ENCODE results near the gene GPR152.
"Not testable (repeated sequence)": the region's sequence is repeated elsewhere in the genome, so short reads cannot be mapped to it uniquely, and the experiment has no call there.

Gene GPR152

GRCh38 chr11:67439321-67440228, 13.0 kb downstream of the GPR152 start:
- DNase-seq, result peak; percentile 59

DNA sequence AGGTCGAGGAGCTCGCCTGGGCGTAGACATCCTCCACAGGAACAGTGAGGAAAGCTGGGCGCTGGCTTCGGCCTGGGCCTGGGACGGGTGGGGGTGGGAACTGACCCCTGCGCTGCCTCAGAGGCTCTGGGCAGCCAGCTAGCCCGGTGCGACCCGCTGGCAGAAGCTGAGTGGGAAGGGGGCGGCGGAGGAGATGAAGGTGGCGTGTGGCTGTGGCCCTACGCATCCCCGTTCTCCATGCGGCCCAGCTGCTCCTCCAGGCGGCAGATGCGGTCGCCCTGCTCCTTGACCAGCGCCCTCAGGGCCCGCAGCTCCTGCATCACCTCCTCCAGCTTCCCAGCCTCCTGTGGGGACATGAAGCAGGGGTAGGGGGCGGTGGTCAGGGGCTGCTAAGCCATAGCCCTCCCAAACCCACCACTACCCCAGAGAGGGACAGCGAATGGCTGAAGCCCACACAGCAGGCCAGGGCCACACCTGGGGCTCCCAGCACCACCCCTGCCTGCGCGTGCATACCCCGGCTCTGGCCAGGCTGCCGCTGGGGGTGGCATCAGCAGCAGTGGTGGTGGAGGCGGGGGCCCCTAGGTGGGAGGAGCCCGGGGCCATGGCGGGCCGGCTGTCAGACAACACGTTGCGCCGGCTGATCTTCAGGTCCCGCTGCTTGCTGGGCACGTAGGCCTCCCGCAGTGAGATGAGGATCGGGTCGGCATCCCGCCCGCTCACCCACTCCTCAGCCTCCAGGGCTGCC, 14.2 kb downstream of the GPR152 start:
- DNase-seq, result no peak

DNA sequence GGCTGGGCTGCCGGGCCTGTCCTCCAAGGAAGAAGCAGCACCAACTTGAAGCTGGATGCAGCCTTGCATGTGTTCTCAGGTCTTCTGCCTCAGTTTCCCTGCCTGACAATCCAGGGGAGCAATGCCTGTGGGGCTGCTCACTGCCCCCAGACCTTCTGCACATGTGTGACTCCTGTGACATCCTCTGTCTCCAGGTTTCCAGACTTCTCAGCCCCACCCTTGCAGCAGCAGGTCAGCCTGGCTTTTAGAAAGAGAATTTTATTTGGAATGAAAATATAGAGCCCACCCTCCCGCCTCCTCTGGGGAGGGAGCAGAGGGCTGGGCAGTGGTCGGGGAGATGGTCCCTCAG, 14.7 kb downstream of the GPR152 start:
- no peak for DNase-seq

DNA sequence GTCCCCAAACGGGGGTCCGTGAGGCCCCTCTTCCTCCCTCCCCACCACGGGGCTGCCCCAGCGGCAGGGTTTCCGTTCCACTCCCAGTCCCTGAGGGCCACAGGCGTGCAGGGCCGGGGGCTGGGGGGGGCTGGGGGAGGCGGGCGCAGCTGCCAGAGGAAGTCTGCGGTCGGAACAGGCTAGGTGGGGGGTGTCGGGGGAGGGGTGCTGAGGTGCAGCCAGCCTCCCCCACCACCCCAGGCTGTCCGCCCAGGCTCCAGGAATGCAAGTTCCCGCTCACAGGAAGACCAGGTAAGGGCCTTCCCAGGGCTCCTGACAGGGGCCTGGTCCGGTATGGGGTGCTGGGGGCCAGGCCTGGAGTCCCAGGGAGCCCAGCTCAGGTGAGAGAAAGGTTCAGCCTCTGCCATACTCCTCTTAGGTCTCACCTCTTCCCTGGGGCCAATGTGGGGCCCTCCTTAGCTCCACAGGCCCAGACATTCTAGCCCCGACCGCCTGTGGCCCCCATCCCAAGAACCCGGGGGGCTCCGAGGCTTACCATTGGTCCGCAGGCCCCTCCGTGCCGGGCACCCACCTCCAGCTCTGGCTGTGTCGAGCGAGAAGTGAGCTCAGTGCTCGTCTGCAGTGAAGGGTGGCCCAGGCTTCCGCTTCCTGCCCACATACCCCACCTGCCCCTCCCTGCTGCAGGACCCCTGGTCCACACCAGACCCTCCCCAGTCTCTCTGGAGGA, 15.3 kb downstream of the GPR152 start, which contains the start of gene PTPRCAP:
TSS of gene PTPRCAP (minus strand) at position 601 of the 727 bp plus-strand sequence. CDS start at position 538, 63 bp downstream.
- DNase-seq, result no peak

DNA sequence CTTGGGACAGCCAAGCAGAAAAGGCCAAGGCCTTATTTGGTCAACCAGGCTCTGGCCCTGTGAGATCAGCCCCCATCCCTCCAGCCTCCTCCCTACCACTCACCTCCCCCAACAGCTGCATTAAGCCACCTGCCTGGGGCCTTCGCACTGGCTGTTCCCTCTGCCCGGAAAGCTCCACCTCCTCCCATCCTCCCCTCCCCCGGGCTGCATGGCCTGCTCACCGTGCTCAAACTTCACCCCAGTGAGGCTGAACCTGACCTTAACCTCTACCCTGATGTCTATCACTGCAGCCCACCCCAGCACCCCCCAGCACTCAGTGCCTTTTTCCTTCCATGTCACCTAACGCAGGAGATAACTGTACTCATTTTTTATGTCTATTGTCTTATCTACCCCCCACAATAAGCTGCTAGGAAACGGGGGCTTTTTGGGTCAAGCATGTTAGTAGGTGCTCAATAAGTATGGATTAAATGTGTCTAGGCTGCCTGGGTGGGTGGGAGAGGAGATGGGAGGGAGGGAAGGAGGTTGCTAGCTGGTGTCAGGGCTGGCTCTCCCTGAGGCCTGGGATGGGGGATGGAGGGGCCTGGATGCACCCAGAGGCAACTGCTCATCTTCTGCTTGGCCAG, 16.0 kb downstream of the GPR152 start:
- DNase-seq, result no peak

- DNase-seq, result no peak
Measured at GRCh38 chr11:67435727-67436458, 16.6 kb downstream of the GPR152 start.

DNA sequence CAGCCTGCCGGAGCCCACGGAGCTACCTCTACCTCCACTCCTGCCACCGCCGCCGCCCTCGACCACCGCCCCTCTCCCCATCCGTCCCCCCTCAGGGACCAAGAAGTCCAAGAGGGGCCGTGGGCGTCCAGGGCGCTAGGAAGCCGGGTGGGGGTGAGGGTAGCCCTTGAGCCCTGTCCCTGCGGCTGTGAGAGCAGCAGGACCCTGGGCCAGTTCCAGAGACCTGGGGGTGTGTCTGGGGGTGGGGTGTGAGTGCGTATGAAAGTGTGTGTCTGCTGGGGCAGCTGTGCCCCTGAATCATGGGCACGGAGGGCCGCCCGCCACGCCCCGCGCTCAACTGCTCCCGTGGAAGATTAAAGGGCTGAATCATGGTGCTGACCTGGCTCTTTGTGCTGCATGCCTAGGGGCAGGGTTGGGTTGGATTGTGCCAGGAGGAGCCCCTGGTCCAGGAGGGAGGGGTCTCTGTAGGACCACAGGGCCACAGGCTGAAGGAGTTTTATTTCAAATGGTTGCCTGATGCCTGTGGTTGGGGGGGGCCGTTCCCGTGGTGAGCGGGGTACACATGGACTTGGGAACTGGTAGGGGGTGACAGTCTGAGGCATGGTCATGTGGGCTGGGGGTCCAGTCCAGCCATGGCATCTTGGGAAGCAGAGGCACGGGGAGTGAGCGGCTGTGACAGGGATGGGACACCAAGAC, 17.4 kb downstream of the GPR152 start:
- DNase-seq, result no peak

DNA sequence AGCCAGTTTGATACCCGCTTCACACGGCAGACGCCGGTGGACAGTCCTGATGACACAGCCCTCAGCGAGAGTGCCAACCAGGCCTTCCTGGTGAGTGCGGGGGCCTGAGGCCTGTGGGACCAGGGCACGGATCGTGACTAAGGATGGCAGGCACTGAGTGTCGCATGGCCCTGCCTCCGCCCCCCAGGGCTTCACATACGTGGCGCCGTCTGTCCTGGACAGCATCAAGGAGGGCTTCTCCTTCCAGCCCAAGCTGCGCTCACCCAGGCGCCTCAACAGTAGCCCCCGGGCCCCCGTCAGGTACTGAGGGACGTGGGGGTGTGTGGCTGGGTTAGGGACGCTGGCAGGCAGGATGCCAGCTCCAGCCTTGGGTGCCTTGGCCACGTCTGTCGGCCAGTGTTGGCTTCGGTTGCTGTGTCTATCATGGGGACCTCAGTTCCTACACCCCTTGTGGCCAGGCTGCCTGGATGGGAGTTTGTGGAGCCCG, 18.1 kb downstream of the GPR152 start:
- no peak for DNase-seq

- DNase-seq, result no peak
Measured at GRCh38 chr11:67433536-67434394, 18.8 kb downstream of the GPR152 start.

DNA sequence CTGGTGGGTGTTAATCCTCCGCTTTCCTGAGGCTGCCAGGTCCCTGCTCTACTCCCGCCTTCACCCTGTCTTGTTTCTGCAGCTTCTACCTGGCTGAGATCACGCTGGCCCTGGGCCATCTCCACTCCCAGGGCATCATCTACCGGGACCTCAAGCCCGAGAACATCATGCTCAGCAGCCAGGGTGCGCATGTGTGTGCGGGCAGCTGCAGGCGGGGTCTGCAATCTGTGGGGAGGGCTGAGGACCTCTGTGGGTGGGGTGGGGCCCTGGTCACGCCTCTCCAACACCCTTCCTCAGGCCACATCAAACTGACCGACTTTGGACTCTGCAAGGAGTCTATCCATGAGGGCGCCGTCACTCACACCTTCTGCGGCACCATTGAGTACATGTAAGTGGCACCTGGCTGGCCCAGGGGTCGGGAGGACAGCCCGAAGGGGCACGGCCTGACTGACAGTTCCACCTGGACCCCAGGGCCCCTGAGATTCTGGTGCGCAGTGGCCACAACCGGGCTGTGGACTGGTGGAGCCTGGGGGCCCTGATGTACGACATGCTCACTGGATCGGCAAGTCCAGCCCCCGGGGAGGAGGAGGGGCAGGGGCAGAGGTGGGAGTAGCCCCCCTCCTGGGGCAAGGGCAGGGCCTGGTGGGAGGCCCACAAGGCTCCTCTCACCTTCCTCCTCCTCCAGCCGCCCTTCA, 19.7 kb downstream of the GPR152 start:
- DNase-seq, result no peak

DNA sequence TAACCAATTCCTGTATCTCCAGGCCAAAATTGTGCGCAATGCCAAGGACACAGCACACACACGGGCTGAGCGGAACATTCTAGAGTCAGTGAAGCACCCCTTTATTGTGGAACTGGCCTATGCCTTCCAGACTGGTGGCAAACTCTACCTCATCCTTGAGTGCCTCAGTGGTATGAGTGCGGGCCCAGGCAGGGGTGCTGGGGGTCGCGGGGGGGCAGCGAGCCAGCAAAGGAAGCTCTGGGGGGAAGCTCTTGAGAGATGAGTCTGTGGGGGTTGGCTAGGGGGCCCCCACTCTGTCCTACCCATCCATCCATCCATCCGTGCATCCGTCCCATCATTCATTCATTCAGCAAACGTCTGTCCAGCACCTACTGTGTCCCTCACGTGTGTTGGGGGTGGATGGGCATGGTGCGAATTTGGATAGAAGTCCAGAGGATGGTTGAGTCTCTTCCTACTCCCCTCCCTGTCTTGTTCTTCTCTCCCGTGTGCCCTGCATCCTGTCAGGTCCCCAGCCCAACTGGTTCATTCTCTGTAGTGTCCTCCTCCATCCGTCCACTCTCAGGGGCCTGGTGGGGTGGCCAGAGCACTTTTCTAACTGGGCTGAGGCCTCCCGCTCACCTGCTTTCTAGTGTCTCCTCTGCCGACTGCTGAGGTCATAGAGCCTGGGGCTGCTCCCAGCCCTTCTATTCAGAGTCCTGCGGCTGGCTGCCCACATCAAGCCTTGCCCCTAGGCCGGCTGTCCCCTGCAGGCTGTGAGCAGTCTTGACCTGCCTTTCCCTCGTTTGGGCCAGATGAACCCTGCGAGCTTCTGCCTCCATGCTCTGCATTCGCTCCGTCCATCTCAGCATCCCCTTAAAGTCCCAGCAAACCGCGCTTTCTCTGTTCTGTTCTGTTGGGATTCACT, 20.9 kb downstream of the GPR152 start:
- DNase-seq, result no peak

- DNase-seq, result no peak
Measured at GRCh38 chr11:67429722-67430121, 22.8 kb downstream of the GPR152 start.

GRCh38 chr11:67429038-67429668, 23.4 kb downstream of the GPR152 start:
- no peak for DNase-seq

DNA sequence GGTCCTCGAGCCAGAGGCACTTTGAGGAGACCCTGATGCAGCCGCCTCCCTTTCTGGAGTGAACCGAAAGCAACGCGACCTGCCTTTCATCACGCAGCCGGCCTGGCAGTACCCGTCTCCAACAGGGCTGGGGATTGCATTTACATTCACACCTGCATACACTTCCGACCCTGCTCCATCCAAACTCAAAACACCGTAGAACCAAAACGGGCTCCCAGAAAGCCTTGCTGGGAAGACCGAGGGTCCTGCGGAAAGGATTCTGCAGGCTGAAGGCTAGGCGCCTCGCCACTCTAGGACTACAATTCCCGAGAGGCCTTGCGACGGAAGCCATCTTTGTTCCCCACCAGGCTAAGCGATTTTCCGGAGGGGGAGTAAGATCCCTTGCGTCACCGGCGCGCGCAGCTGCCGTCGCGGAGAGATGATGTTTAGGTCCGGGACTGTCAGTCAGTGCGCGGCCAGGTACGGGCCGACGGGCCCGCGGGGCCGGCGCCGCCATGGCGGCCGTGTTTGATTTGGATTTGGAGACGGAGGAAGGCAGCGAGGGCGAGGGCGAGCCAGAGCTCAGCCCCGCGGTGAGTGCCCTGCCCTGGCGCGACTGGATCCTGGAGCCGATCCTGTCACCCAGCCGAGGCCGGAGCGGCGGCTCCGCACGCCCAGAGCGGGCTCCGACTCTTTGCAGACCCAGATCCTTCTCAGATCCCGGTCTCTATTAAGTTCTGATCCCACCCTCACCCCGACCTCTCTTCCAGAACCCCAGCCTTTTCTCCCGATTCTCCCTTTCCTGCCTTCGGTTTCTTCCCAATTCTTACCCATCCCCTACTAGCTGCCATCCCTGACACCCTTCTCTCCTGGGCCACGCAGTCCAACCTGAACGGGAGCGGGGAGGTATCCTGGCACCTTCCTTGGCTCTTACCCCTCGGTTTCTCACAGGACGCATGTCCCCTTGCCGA, 24.2 kb downstream of the GPR152 start, which contains the start of gene RPS6KB2:
TSS of gene RPS6KB2 (plus strand) at position 443 of the 950 bp plus-strand sequence. CDS start at position 495, 52 bp downstream.
- peak; percentile 99 for DNase-seq

DNA sequence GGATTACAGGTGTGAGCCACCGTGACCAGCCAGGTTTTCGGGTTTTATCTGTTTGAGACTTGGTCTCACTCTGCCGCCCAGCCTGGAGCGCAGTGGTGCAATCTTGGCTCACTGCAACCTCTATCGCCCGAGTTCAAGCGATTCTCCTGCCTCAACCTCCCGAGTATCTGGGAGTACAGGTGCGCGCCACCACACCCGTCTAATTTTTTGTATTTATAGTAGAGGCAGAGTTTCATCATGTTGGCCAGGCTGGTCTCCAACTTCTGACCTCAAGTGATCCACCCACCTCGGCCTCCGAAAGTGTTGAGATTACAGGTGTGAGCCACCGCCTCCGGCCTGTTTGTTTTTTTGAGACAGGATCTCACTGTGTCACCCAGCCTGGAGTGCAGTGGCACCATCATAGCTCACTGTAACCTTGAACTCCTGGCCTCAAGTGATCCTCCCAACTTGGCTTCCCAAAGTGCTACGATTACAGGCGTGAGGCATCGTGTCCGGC, 25.1 kb downstream of the GPR152 start:
- not testable (repeated sequence) for DNase-seq

GRCh38 chr11:67423891-67424613, 28.5 kb downstream of the GPR152 start:
- no peak for DNase-seq

Measured in RPMI8226 (cell line).